Raji (cell line): Measurements from ENCODE around the gene IL3.

Experiments
- POLR2A ChIP-seq: IDR thresholded peaks from 2 replicates; pipeline ENCODE4 v1.6.1; 2011; ENCODE audit warnings: low read depth, low read length, control low read depth; ENCODE audit not compliant: insufficient read depth

IL3 gene

DNA sequence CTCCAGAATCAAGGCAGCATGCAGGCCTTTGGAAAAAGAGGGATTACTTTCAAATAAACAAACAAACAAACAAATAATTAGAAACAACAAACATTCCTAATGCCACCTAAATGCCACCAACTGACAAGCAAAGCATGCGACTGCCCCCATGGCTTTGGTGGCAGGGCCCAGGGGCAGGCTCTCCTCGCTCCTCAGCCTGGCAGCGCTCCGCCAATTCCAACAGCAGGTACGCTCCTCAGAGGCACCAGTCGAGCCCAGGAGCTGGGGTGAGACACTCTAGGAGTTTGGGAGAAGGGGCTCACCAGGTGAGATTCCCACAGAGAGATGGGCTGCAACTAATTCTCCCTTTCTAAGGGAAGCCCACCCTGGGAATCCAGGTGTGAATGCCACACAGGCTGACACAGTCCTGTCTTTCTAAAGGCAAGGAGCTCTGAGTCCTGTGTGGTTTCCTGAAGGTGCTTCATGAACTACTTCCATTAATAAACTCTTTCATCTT is 41.0 kb downstream of the IL3 start:
- no peak for TF ChIP-seq POLR2A

DNA sequence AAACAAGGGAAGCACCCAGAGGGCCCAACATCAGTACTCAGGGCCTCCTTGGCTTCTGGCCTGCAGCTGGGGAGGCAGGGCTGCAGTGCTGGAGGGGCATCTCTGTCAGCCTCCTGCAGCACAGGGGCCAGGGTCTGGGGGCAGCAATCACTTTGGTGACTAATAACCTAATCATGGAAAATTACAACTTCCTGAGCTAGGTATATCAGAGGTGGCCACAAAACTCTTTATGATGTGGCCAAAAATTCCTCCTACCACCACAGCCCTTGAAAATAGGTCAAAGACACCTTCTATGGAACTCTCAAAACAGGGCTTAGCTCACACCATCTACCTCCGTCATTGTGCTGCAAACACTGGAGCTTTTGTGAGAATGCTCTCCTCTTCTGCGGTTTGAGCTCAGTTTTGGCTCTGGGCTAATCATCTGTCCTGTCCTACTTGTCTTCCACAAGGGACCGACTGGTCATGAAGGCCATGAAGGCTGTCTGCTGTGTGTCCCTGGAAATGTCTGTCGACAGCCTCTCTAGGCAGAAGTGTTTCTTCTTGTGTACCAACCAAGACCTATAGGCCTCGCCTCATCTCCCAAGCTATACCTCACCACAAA is 41.7 kb downstream of the IL3 start:
- TF ChIP-seq POLR2A: no peak

DNA sequence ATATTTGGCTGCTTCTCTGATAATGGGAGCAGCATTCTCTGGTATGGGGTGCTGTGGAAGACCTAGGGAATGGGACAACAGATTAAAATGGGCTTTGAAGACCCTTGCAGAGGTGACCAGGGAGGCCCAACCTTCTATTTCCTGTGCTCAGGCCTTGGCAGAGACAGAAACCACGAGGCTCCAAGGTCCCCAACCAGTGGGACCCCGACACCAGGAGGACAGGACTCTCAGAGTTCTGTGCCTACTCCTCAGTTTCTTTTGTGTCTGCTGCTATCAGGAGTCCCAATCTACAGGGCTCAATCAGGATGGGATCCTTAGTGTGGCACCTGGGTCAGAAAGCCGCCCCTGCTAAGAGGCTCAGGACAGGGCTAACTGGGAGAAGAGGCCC is 42.5 kb downstream of the IL3 start:
- TF ChIP-seq POLR2A: no peak

DNA sequence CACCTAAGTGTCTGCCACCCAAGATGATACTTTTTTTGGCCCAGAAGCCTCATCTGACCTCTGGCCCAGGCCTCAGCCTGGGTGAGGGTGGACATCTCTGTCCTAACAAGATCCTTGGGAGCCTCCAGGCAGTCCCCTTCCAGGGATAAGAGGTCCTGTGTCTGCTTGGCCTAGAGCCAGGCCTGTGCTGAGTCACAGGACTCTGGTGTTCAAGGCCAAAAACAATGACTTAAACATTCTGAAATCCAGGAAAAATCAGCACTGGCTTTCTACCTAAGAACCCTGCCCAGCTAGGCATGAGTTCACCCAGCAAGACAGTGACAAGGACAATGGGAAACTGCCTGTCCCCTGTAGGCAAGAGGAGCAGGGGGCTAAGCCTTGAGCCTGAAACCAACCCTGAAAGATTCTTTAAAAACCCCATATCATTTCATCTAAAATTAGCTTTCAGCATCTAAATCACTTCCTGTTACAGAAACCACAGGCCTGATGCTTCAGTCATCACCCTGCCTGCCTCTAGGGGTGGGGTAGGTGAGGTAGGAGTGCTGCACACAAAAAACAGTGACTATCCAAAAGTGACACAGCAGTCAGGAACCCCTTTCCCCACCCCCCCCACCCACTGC is 43.0 kb downstream of the IL3 start:
- no peak for TF ChIP-seq POLR2A

DNA sequence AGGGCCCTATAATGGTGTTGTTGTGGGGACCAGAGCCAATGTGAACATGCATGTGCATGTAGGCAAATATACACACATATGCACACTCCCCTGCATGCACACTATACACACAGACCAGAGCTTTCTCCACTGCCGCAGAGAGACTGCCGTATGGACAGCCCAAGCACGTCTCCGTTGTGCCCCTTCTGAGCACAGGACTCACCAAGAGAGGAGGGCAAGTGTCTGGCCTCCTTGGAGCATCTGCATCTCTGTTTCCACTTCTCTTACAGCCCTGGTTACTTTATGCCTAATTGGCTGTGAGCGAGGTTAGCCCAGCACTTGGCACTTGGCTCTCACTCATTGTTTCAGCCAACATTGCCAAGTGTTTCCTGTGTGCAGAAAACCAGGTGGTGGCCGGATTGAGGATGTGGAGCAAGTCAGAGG is 43.5 kb downstream of the IL3 start:
- no peak for TF ChIP-seq POLR2A

DNA sequence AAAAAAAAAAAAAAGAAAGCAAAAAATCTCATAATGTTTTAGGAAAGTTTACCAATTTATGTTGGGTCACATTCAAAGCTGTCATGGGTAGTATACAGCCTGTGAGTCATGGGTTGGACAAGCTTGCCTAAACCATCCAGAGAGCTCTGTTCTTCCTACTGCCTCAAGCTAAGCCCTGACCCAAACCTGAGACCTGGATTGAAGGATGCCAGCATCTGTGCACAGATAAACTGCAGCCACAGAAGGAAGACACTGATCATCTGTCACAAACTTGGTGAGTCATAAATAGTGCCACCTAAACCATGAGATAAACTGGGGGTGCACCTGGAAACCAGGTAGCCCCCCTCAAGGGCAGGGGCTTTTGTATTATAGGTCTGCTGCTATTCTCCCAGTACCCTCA is 44.1 kb downstream of the IL3 start:
- no peak for TF ChIP-seq POLR2A

DNA sequence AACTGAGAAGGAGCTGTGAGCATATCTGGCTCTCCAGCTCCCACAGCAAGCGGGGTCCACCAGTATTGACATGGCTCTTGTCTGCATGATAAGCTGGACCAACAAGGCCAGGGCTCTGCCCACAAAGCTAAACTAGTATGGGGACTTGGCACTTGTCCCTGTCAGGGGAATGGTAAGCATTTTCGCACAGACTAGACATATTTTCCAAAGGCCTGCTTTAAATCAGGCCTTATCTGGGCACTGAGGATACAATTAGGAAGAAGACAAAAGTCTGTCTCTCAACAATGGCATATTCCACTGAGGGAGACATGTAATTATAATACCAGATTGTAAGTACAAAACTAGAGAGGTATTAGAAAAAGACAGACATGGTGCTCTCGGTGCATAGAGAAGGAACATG is 45.2 kb downstream of the IL3 start:
- TF ChIP-seq POLR2A: no peak

DNA sequence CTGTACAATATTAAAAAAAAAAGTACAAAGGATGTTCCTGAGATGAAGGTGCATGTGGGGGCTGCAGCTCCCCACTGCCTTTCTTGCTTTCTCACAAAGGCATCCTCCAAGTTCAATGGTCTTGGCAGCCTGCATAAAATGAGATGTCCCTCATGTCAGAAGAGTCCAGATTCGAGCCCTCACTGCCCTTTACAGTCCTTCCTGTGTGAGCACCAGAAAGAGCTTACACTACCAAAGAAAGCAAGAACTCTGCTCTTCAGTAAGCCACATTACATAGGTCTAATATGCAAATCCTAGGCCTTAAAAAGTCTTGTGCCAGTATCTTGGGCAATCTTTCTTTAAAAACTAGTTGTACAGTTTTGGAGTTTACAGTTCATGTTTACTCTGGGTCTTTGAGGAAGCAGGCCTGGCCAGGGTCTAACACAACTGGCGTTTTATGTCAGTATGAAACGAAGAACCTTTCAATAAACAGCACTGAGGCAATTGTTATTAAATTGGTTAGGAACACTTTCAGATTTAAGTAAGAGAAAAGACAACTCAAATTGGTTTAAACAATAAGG is 49.1 kb downstream of the IL3 start:
- TF ChIP-seq POLR2A: no peak

DNA sequence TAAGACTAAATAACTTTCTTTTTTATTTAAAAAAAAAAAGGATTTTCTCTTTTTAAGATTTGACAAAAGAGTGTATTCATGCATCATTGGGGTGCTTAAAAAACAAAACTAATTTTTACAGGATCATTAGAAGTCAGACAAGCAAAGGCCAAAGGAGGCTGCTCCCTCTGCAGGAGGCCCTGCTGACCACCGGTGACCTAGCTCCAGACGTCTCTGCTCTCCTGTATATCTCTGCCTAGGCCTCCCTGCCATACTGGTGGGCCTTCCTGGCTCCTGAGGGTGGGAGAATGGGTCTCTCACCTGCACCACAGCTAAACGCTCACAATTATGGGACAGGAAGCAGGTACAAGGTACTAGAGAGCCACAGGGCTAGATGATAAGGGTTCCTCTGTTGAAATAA is 49.7 kb downstream of the IL3 start:
- TF ChIP-seq POLR2A: no peak

DNA sequence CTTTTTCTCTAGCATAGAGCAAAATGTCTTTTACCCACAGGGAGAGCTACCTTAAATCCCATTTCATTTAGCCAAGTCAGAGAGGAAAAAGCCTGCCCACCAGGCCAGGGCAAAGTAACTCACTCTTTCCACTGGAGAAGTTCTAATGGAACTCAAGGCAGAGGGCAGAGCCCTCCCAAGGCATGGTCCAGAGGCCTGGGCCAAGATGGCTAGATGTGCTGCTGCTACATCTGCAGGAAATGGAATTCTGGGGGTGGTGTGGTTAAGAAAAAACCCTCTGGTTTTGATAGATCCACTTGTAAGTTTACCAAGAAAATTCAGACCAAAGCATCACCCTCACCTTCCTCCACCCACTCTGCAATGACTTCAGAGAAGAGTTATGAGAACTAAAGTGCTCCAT is 50.5 kb downstream of the IL3 start:
- TF ChIP-seq POLR2A: no peak

DNA sequence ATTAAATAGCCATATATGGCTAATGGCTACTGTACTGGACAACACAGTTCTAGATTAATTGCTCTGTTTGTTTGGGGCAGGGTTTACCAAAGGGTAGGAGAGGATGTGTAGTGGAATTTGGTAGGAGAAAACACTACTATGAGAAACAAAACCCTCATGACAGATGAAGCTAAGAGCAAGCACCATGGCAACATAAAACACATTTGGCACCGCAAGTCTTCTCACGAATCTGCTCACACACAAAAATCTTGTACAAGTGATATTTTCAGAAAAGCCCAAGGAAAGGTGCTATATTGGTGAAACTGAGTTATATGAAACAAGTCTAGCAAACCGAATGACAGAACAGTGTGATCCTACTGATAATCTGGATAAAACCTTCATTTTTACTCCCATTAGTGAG is 51.7 kb downstream of the IL3 start:
- no peak for TF ChIP-seq POLR2A
